GM23338 (cell line): ENCODE data around the gene CHKB. TPM values are rescaled to one million over a fixed set of nuclear protein-coding genes. Genes with fewer than 3 reads are reported as not detected.

ENCODE experiments used
- ATAC-seq: fragments of 200-7000 bp; cut with Tn5 transposase; 3 replicates; pipeline ENCODE4 v1.9.1; 2020
- DNase-seq: peaks from one replicate; pipeline ENCODE4 v3.0.0-alpha.2; 2015; ENCODE audit warnings: low spot score
- H2AFZ ChIP-seq: fragments of 200-600 bp; sonication (generic); 2 replicates; pipeline ENCODE4 v1.8.0; 2016; ENCODE audit warnings: antibody characterized with exemption, mild to moderate bottlenecking, moderate library complexity
- H3F3A ChIP-seq: fragments of 200-600 bp; sonication (generic); replicated peaks from 2 replicates; pipeline ENCODE4 v1.8.0; 2017; ENCODE audit warnings: antibody characterized with exemption, mixed run types, low read depth
- H3K27ac ChIP-seq: fragments of 200-600 bp; sonication (generic); 2 replicates; pipeline ENCODE4 v1.6.1; 2016; ENCODE audit warnings: low read depth
- H3K27me3 ChIP-seq: fragments of 200-600 bp; sonication (generic); 2 replicates; pipeline ENCODE4 v1.8.0; 2016; ENCODE audit warnings: mild to moderate bottlenecking, mixed run types, moderate library complexity; ENCODE audit not compliant: insufficient read depth
- H3K36me3 ChIP-seq: fragments of 200-600 bp; sonication (generic); 2 replicates; pipeline ENCODE4 v1.8.0; 2016; ENCODE audit warnings: mild to moderate bottlenecking; ENCODE audit not compliant: insufficient read depth
- H3K4me1 ChIP-seq: fragments of 200-600 bp; sonication (generic); 2 replicates; pipeline ENCODE4 v1.8.0; 2016; ENCODE audit warnings: mild to moderate bottlenecking, moderate library complexity; ENCODE audit not compliant: insufficient read depth
- H3K4me2 ChIP-seq: fragments of 200-600 bp; sonication (generic); 2 replicates; pipeline ENCODE4 v1.7.1; 2017; ENCODE audit warnings: mixed run types
- H3K4me3 ChIP-seq: fragments of 200-600 bp; sonication (generic); 2 replicates; pipeline ENCODE4 v1.6.1; 2016; ENCODE audit warnings: mixed run types
- H3K79me2 ChIP-seq: fragments of 200-600 bp; sonication (generic); replicated peaks from 2 replicates; pipeline ENCODE4 v1.8.0; 2017; ENCODE audit warnings: mild to moderate bottlenecking; ENCODE audit not compliant: insufficient read depth
- H3K9me2 ChIP-seq: fragments of 200-600 bp; sonication (generic); 2 replicates; pipeline ENCODE4 v1.8.0; 2017; ENCODE audit not compliant: insufficient read depth
- H4K20me1 ChIP-seq: fragments of 200-600 bp; sonication (generic); replicated peaks from 2 replicates; pipeline ENCODE4 v1.8.0; 2017; ENCODE audit warnings: mild to moderate bottlenecking; ENCODE audit not compliant: insufficient read depth
- H3K27ac Mint-ChIP-seq: 2 replicates; pipeline ENCODE4 v1.8.0; 2020; ENCODE audit warnings: inconsistent platforms, mild to moderate bottlenecking, moderate library complexity, mixed read lengths
- H3K27me3 Mint-ChIP-seq: 3 replicates; pipeline ENCODE4 v1.8.0; 2022; ENCODE audit warnings: low read depth, mild to moderate bottlenecking, moderate library complexity, mixed read lengths, inconsistent platforms; ENCODE audit not compliant: insufficient read depth, poor library complexity
- H3K36me3 Mint-ChIP-seq: 3 replicates; pipeline ENCODE4 v1.8.0; 2021; ENCODE audit warnings: low read depth, mild to moderate bottlenecking, inconsistent platforms, moderate library complexity, mixed read lengths
- H3K4me1 Mint-ChIP-seq: 3 replicates; pipeline ENCODE4 v1.8.0; 2020; ENCODE audit warnings: mild to moderate bottlenecking, inconsistent platforms, mixed read lengths
- H3K4me3 Mint-ChIP-seq: 3 replicates; pipeline ENCODE4 v1.8.0; 2021; ENCODE audit warnings: moderate library complexity, mild to moderate bottlenecking, inconsistent platforms, mixed read lengths
- H3K9me3 Mint-ChIP-seq: 3 replicates; pipeline ENCODE4 v1.8.0; 2020; ENCODE audit warnings: moderate library complexity, mild to moderate bottlenecking, inconsistent platforms, mixed read lengths
- CREB1 ChIP-seq: fragments of 250-450 bp; sonication (Bioruptor Pico); IDR thresholded peaks from 2 replicates; pipeline ENCODE4 v1.5.0; 2020; ENCODE audit warnings: low read depth, mild to moderate bottlenecking, moderate library complexity
- EZH2phosphoT487 ChIP-seq: fragments of 200-600 bp; sonication (generic); IDR thresholded peaks from one replicate; pipeline ENCODE4 v1.8.1; 2018; ENCODE audit warnings: antibody characterized with exemption; ENCODE audit not compliant: unreplicated experiment
- JUNB ChIP-seq: IDR thresholded peaks from one replicate; pipeline ENCODE4 v1.6.1; 2016; ENCODE audit warnings: antibody characterized with exemption; ENCODE audit not compliant: unreplicated experiment
- ZNF114 ChIP-seq: fragments of 250-450 bp; sonication (Bioruptor Pico); IDR thresholded peaks from 2 replicates; pipeline ENCODE4 v1.5.0; 2020; ENCODE audit warnings: mild to moderate bottlenecking, moderate library complexity
- ZNF331 ChIP-seq: fragments of 250-450 bp; sonication (Bioruptor Pico); IDR thresholded peaks from 2 replicates; pipeline ENCODE4 v1.5.0; 2020; ENCODE audit warnings: low read depth, mild to moderate bottlenecking, moderate library complexity
- polyA plus RNA-seq: library from polyadenylated mRNA; unstranded; fragments of >200 nt; fragmentation: Nextera tagmentation; extraction: Ambion mirVana; gene quantifications from 2 replicates; pipeline ENCODE4 v1.2.1, GENCODE V29; 2016
- total RNA-seq: library from RNA; depleted of rRNA; stranded (reverse); fragments of >200 nt; shearing (Covaris generic); gene quantifications from 2 replicates; pipeline ENCODE4 v1.2.3, GENCODE V29; 2014
- TF ChIP-seq, protein P1 (sequence below): IDR thresholded peaks from 2 replicates; pipeline ENCODE4 v1.6.1; 2016; ENCODE audit warnings: antibody characterized with exemption
- TF ChIP-seq, protein P2 (sequence below): fragments of 250-450 bp; sonication (Bioruptor Pico); IDR thresholded peaks from 2 replicates; pipeline ENCODE4 v1.5.0; 2020; ENCODE audit warnings: mild to moderate bottlenecking, moderate library complexity
- TF ChIP-seq, protein P3 (sequence below), 2 experiments: fragments of 200-600 bp in 1 of 2; sonication (generic) in 1 of 2; conservative IDR thresholded peaks; 2 replicates each; pipeline versions ENCODE4 v1.5.1 to v1.6.1; 2016 to 2017; ENCODE audit warnings: antibody characterized with exemption in 2 of 2, low read depth in 2 of 2, mild to moderate bottlenecking in 2 of 2, moderate library complexity in 1 of 2

The CHKB gene
- total and polyA plus RNA-seq, 2 experiments from 2014 or later = 51.2 to 61.6 TPM

DNA sequence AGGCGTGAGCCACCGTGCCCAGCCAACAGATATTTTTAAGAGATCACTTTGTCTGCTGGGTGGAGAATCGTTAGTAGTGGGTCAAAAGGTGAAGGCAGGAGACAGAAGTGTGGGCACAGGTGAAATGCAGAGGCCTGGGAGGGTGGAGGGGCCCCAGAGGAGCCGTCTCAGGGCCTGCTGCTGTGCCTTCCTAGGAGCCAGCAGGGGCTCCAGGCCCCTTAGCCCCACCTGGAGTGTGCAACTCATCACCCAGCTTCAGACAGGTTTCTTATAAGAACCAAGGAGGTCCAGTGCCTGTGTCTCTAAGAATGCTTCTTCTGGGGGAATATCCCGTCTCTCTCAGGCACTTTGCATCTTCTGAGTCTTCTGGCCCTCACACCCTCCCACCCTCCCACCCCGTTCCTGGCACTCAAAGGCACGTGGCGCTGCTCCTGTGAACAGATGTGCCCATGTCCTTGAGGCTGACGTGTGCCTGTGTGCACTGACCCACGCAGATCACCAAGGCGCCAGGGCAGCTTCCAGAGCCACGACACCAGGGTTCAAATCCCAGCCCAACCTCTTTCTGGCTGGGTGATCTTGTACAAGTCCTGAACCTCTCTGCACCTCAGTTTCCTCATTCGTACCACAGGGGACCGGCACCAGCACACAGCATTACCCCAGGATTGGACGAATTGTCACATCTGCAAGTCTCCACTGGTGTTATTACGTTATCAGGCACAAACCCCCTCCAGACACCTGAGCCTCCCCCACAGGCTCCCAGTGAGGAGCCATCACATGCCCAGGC, 41.9 kb upstream of the CHKB start:
- H4K20me1 ChIP-seq = no peaks in the 10 kb centered on the region
- H3K79me2 ChIP-seq = no peaks in the 10 kb centered on the region
- Mint-ChIP-seq H3K4me1 (peaks cover 28% of the 10 kb centered on the region), H3K27ac (no peak overlapping the region), H3K27me3 (peaks cover 19% of the 10 kb centered on the region), H3K4me3 (no peak overlapping the region), H3K9me3 (no peaks in the 10 kb centered on the region), H3K36me3 (no peaks in the 10 kb centered on the region)
- TF ChIP-seq ZNF114 (CRISPR knock-in tag) (no peak), JUNB (no peak), CREB1 (CRISPR knock-in tag) (no peak), EZH2phosphoT487 (no peak), ZNF331 (CRISPR knock-in tag) (no peak)
- TF ChIP-seq, protein P1, sequence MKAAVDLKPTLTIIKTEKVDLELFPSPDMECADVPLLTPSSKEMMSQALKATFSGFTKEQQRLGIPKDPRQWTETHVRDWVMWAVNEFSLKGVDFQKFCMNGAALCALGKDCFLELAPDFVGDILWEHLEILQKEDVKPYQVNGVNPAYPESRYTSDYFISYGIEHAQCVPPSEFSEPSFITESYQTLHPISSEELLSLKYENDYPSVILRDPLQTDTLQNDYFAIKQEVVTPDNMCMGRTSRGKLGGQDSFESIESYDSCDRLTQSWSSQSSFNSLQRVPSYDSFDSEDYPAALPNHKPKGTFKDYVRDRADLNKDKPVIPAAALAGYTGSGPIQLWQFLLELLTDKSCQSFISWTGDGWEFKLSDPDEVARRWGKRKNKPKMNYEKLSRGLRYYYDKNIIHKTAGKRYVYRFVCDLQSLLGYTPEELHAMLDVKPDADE = no peak
- TF ChIP-seq, protein P2, sequence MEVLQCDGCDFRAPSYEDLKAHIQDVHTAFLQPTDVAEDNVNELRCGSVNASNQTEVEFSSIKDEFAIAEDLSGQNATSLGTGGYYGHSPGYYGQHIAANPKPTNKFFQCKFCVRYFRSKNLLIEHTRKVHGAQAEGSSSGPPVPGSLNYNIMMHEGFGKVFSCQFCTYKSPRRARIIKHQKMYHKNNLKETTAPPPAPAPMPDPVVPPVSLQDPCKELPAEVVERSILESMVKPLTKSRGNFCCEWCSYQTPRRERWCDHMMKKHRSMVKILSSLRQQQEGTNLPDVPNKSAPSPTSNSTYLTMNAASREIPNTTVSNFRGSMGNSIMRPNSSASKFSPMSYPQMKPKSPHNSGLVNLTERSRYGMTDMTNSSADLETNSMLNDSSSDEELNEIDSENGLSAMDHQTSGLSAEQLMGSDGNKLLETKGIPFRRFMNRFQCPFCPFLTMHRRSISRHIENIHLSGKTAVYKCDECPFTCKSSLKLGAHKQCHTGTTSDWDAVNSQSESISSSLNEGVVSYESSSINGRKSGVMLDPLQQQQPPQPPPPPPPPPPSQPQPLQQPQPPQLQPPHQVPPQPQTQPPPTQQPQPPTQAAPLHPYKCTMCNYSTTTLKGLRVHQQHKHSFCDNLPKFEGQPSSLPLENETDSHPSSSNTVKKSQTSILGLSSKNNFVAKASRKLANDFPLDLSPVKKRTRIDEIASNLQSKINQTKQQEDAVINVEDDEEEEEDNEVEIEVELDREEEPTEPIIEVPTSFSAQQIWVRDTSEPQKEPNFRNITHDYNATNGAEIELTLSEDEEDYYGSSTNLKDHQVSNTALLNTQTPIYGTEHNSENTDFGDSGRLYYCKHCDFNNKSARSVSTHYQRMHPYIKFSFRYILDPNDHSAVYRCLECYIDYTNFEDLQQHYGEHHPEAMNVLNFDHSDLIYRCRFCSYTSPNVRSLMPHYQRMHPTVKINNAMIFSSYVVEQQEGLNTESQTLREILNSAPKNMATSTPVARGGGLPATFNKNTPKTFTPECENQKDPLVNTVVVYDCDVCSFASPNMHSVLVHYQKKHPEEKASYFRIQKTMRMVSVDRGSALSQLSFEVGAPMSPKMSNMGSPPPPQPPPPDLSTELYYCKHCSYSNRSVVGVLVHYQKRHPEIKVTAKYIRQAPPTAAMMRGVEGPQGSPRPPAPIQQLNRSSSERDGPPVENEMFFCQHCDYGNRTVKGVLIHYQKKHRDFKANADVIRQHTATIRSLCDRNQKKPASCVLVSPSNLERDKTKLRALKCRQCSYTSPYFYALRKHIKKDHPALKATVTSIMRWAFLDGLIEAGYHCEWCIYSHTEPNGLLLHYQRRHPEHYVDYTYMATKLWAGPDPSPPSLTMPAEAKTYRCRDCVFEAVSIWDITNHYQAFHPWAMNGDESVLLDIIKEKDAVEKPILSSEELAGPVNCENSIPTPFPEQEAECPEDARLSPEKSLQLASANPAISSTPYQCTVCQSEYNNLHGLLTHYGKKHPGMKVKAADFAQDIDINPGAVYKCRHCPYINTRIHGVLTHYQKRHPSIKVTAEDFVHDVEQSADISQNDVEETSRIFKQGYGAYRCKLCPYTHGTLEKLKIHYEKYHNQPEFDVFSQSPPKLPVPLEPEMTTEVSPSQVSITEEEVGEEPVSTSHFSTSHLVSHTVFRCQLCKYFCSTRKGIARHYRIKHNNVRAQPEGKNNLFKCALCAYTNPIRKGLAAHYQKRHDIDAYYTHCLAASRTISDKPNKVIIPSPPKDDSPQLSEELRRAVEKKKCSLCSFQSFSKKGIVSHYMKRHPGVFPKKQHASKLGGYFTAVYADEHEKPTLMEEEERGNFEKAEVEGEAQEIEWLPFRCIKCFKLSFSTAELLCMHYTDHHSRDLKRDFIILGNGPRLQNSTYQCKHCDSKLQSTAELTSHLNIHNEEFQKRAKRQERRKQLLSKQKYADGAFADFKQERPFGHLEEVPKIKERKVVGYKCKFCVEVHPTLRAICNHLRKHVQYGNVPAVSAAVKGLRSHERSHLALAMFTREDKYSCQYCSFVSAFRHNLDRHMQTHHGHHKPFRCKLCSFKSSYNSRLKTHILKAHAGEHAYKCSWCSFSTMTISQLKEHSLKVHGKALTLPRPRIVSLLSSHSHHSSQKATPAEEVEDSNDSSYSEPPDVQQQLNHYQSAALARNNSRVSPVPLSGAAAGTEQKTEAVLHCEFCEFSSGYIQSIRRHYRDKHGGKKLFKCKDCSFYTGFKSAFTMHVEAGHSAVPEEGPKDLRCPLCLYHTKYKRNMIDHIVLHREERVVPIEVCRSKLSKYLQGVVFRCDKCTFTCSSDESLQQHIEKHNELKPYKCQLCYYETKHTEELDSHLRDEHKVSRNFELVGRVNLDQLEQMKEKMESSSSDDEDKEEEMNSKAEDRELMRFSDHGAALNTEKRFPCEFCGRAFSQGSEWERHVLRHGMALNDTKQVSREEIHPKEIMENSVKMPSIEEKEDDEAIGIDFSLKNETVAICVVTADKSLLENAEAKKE = no peak
- TF ChIP-seq, protein P3, sequence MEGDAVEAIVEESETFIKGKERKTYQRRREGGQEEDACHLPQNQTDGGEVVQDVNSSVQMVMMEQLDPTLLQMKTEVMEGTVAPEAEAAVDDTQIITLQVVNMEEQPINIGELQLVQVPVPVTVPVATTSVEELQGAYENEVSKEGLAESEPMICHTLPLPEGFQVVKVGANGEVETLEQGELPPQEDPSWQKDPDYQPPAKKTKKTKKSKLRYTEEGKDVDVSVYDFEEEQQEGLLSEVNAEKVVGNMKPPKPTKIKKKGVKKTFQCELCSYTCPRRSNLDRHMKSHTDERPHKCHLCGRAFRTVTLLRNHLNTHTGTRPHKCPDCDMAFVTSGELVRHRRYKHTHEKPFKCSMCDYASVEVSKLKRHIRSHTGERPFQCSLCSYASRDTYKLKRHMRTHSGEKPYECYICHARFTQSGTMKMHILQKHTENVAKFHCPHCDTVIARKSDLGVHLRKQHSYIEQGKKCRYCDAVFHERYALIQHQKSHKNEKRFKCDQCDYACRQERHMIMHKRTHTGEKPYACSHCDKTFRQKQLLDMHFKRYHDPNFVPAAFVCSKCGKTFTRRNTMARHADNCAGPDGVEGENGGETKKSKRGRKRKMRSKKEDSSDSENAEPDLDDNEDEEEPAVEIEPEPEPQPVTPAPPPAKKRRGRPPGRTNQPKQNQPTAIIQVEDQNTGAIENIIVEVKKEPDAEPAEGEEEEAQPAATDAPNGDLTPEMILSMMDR (conservative IDR thresholded peaks at IDR 0.05; ENCODE audit: low read depth in 2 of 2) = no peak
- no peak for ATAC-seq
- no peak overlapping the region for H2AFZ ChIP-seq
- no peaks in the 10 kb centered on the region for H3K9me2 ChIP-seq
- peaks cover 8% of the 10 kb centered on the region; the same call in 1 of the 2 replicates for H3F3A ChIP-seq
- H3K36me3 ChIP-seq = no peaks in the 10 kb centered on the region
- no peak for DNase-seq
- H3K27ac ChIP-seq = no peak overlapping the region
- no peak overlapping the region for H3K4me2 ChIP-seq
- peaks cover 16% of the 10 kb centered on the region for H3K27me3 ChIP-seq
- no peak overlapping the region for H3K4me3 ChIP-seq
- peaks cover 9% of the 10 kb centered on the region for H3K4me1 ChIP-seq
